Subcutaneous adipose tissue (tissue), 4 donors: ENCODE measurements around the gene OIT3. TPM values are rescaled to one million over a fixed set of nuclear protein-coding genes. Genes with fewer than 3 reads are reported as not detected.

ENCODE experiments used
- total RNA-seq, 4 donors: library from RNA; depleted of rRNA; stranded (reverse); fragments of >200 nt; gene quantifications; one replicate each; pipeline ENCODE4 v1.1.0, GENCODE V29; 2016
- TF ChIP-seq, protein P1 (sequence below): fragments of 450-650 bp; IDR thresholded peaks from one replicate; pipeline ENCODE4 v1.5.1; 2016; ENCODE audit warnings: low read depth, mild to moderate bottlenecking, control low read depth, antibody characterized with exemption, moderate library complexity

Gene OIT3
- not detected for total RNA-seq

DNA sequence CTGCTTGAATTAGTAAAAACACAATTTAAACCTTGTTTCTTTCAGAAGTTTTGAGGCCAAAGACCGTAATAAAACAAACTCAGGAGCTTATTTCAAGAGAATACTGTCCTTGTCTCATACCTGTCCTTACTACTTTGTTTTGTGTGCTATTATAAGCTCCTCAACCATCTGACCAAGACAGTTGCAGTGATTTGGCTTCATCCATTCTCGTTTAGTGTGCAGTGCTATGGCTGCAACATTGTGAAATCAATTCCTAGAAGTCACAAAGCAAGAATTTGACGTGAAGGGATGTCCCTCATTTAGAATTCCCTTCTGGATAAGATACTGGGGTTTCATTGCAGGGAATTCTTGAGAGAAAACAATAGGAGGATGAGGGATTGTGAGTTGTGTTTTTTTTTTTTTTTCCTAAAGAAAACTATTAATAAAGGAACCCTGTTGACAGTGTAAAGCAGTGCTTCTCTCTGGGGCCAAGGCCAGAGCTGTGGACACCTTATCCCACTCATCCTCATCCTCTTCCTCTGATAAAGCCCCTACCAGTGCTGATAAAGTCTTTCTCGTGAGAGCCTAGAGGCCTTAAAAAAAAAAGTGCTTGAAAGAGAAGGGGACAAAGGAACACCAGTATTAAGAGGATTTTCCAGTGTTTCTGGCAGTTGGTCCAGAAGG lies at the start of gene OIT3:
OIT3 (plus strand) TSS at position 604 of the 663 bp plus-strand sequence. CDS start 60 bp downstream, outside the sequence.
- TF ChIP-seq, protein P1, sequence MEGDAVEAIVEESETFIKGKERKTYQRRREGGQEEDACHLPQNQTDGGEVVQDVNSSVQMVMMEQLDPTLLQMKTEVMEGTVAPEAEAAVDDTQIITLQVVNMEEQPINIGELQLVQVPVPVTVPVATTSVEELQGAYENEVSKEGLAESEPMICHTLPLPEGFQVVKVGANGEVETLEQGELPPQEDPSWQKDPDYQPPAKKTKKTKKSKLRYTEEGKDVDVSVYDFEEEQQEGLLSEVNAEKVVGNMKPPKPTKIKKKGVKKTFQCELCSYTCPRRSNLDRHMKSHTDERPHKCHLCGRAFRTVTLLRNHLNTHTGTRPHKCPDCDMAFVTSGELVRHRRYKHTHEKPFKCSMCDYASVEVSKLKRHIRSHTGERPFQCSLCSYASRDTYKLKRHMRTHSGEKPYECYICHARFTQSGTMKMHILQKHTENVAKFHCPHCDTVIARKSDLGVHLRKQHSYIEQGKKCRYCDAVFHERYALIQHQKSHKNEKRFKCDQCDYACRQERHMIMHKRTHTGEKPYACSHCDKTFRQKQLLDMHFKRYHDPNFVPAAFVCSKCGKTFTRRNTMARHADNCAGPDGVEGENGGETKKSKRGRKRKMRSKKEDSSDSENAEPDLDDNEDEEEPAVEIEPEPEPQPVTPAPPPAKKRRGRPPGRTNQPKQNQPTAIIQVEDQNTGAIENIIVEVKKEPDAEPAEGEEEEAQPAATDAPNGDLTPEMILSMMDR: no peak

- TF ChIP-seq, protein P1: no peak
Measured at GRCh38 chr10:72846238-72846637, 47.3 kb upstream of the OIT3 start.

DNA sequence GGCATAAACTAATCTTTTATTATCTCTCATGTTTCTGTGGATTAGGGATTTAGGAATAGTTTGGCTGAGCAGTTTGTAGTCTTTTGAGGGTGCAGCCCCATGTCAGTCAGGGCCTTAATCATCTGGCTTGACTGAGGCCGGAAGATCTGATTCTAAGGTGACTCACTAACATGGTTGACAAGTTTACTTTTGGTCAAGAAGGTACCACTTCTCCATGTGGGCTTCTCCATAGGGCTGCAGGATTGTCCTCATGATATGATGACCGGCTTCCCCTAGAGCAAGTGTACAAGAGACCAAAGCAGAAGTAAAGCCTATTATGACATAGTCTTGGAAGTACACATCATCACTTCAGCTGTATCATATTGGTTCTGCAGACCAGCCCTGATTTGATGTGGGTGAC lies 45.9 kb upstream of the OIT3 start:
- TF ChIP-seq, protein P1: no peak

DNA sequence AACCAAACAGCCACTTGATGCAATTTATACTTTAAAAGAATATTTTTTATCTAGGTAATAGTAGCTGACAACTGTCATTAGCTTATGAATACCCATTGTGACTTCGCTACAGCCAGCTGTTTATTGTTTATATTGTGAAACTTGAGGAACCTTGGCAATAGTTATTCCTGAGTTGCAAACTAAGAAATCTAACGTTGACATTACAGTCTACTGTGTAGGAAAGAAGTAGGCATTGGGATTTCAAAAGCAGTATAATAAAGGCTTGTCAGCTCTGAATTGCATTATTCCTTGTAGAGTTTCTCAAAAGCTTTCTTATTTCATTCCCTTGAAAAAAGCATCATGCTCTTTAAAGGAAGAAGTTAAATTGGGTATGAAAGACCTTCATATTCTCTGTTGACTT lies 42.7 kb upstream of the OIT3 start:
- TF ChIP-seq, protein P1: no peak

- TF ChIP-seq, protein P1: no peak
Measured at GRCh38 chr10:72851509-72851908, 42.0 kb upstream of the OIT3 start.

- TF ChIP-seq, protein P1: no peak
Measured at GRCh38 chr10:72852508-72852907, 41.0 kb upstream of the OIT3 start.

DNA sequence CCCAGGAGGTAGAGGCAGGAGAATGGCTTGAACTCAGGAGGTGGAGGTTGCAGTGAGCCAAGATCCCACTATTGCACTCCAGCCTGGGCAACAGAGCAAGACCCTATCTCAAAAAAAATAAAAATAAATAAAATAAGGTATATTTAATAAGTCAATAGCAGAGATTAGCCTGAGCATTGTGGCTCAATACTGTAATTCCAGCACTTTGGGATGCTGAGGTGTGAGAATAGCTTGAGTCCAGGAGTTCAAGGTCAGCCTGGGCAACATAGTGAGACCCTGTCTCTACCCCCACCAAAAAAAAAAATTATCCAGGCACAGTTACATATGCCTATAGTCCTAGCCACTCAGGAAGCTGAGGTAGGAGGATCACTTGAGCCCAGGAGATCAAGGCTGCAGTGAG lies 38.4 kb upstream of the OIT3 start:
- TF ChIP-seq, protein P1: no peak
